Fibroblast of lung (primary cell): ENCODE results near the gene ETV2. TPM values are rescaled to one million over a fixed set of nuclear protein-coding genes. Genes with fewer than 3 reads are reported as not detected.
A peak's percentile ranks its signal among the peaks of the same experiment; 100 is the strongest.

Experiments used
- DNase-seq, 2 donors: peaks; one replicate each; pipeline versions ENCODE4 v3.0.0 to v3.0.0-alpha.2; 2010; ENCODE audit warnings: low read depth in 2 of 2
- H2AFZ ChIP-seq: 2 replicates; pipeline ENCODE4 v1.5.1; 2012; ENCODE audit warnings: low read length, control low read depth, inconsistent platforms
- H3K27ac ChIP-seq: 2 replicates; pipeline ENCODE4 v1.5.1; 2011; ENCODE audit warnings: low read length, control low read depth; ENCODE audit not compliant: insufficient read depth
- H3K27me3 ChIP-seq: 2 replicates; pipeline ENCODE4 v1.5.1; 2011; ENCODE audit warnings: mild to moderate bottlenecking, low read length; ENCODE audit not compliant: control insufficient read depth, insufficient read depth
- H3K36me3 ChIP-seq: 2 replicates; pipeline ENCODE4 v1.5.1; 2011; ENCODE audit warnings: low read length; ENCODE audit not compliant: control insufficient read depth, insufficient read depth
- H3K4me1 ChIP-seq: 2 replicates; pipeline ENCODE4 v1.5.1; 2011; ENCODE audit warnings: low read length; ENCODE audit not compliant: control insufficient read depth, insufficient read depth; ENCODE audit errors: extremely low read depth
- H3K4me2 ChIP-seq: 2 replicates; pipeline ENCODE4 v1.5.1; 2011; ENCODE audit warnings: low read length, control low read depth; ENCODE audit not compliant: insufficient read depth; ENCODE audit errors: extremely low read depth
- H3K4me3 ChIP-seq, 4 experiments: fragments of 200-600 bp in 1 of 4; sonication (generic) in 1 of 4; replicated peaks in 1 of 4; 2 replicates each; pipeline ENCODE4 v1.5.1; 2011 to 2016; ENCODE audit warnings: low read length in 4 of 4, low read depth in 3 of 4, mild to moderate bottlenecking in 3 of 4, control low read depth in 2 of 4, inconsistent platforms in 1 of 4, mixed read lengths in 1 of 4; ENCODE audit not compliant: insufficient read depth in 1 of 4; ENCODE audit errors: control extremely low read depth in 1 of 4
- H3K79me2 ChIP-seq: 2 replicates; pipeline ENCODE4 v1.5.1; 2012; ENCODE audit warnings: mild to moderate bottlenecking, low read length, inconsistent platforms; ENCODE audit not compliant: control insufficient read depth, insufficient read depth
- H3K9ac ChIP-seq: 2 replicates; pipeline ENCODE4 v1.5.1; 2011; ENCODE audit warnings: mild to moderate bottlenecking, low read length, control low read depth; ENCODE audit not compliant: insufficient read depth
- H3K9me3 ChIP-seq: 2 replicates; pipeline ENCODE4 v1.5.1; 2012; ENCODE audit warnings: low read depth, low read length; ENCODE audit not compliant: control insufficient read depth, insufficient read depth
- H4K20me1 ChIP-seq: 2 replicates; pipeline ENCODE4 v1.5.1; 2011; ENCODE audit warnings: low read length; ENCODE audit not compliant: control insufficient read depth, insufficient read depth; ENCODE audit errors: extremely low read depth
- CTCF ChIP-seq, 2 donors: IDR thresholded peaks in 1 of 2; conservative IDR thresholded peaks in 1 of 2; 1 replicate in 1 of 2; 2 replicates in 1 of 2; pipeline ENCODE4 v1.5.1; 2011 to 2012; ENCODE audit warnings: low read length in 2 of 2, control low read depth in 1 of 2, inconsistent platforms in 1 of 2, low read depth in 1 of 2, mild to moderate bottlenecking in 1 of 2
- EZH2 ChIP-seq: IDR thresholded peaks from 2 replicates; pipeline ENCODE4 v1.5.1; 2012; ENCODE audit warnings: low read length, control low read depth, mild to moderate bottlenecking; ENCODE audit errors: missing control alignments
- polyA plus RNA-seq, 2 donors: library from polyadenylated mRNA; depleted of rRNA in 1 of 2; stranded (reverse) in 1 of 2; unstranded in 1 of 2; fragments of >200 nt; gene quantifications; 2 replicates each; pipeline ENCODE4 v1.2.1, GENCODE V29; 2011 to 2012; ENCODE audit warnings: missing spikeins in 1 of 2
- total RNA-seq: library from RNA; depleted of rRNA; stranded (reverse); fragments of >200 nt; gene quantifications from 2 replicates; pipeline ENCODE4 v1.2.1, GENCODE V29; 2014

ETV2 gene
- total and polyA plus RNA-seq, 2 donors (not counting 1 experiment from before 2014, with no cell fraction given): 0.12 to 0.50 TPM

- DNase-seq: no peak
- Histone ChIP-seq H3K79me2 (no peaks in the 10 kb centered on the region), H4K20me1 (no peaks in the 10 kb centered on the region), H3K9me3 (no peaks in the 10 kb centered on the region), H3K9ac (no peak overlapping the region), H3K4me1 (peaks cover 5% of the 10 kb centered on the region), H3K27ac (no peak overlapping the region), H3K36me3 (peaks cover 3% of the 10 kb centered on the region), H3K4me2 (peak overlapping the region; percentile 96), H3K27me3 (no peaks in the 10 kb centered on the region), H2AFZ (peak overlapping the region; percentile 81), H3K4me3 (peak overlapping the region; percentile 91 to 96 (median 93))
- TF ChIP-seq EZH2: no peak
- no peak for TF ChIP-seq CTCF (conservative IDR thresholded peaks at IDR 0.05 in 1 of 2, IDR thresholded peaks at IDR 0.05 in 1 of 2; ENCODE audit: low read depth in 1 of 2, low read length in 2 of 2)
These were observed 29.4 kb upstream of the ETV2 start for GRCh38 chr19:35612224-35612558.

GRCh38 chr19:35612559-35613321 is 28.8 kb upstream of the ETV2 start, which contains the start of gene HAUS5:
Gene HAUS5, plus strand, starts transcription at chr19:35612735. Its CDS starts 60 bp downstream, at chr19:35612795.
- Histone ChIP-seq H4K20me1 (no peaks in the 10 kb centered on the region), H3K4me1 (peaks cover 5% of the 10 kb centered on the region), H3K27me3 (no peaks in the 10 kb centered on the region), H3K27ac (peak within 1 kb of the TSS; percentile 86), H3K79me2 (no peaks in the 10 kb centered on the region), H3K4me3 (peak within 1 kb of the TSS; percentile 91 to 96 (median 93)), H3K4me2 (peak within 1 kb of the TSS; percentile 96), H3K9me3 (no peaks in the 10 kb centered on the region), H3K36me3 (peaks cover 3% of the 10 kb centered on the region), H3K9ac (peak within 1 kb of the TSS; percentile 90), H2AFZ (peak within 1 kb of the TSS; percentile 98)
- no peak for TF ChIP-seq CTCF (conservative IDR thresholded peaks at IDR 0.05 in 1 of 2, IDR thresholded peaks at IDR 0.05 in 1 of 2; ENCODE audit: low read depth in 1 of 2, low read length in 2 of 2)
- TF ChIP-seq EZH2: no peak
- DNase-seq: peak; percentile 86 to 90

- Histone ChIP-seq H3K9ac (no peak overlapping the region), H3K27me3 (no peaks in the 10 kb centered on the region), H2AFZ (no peak overlapping the region), H3K79me2 (no peaks in the 10 kb centered on the region), H3K27ac (no peak overlapping the region), H3K36me3 (peaks cover 5% of the 10 kb centered on the region), H3K9me3 (no peaks in the 10 kb centered on the region), H3K4me3 (no peak overlapping the region), H3K4me1 (peaks cover 5% of the 10 kb centered on the region), H3K4me2 (peak overlapping the region; percentile 40), H4K20me1 (no peaks in the 10 kb centered on the region)
- TF ChIP-seq EZH2: no peak
- TF ChIP-seq CTCF (conservative IDR thresholded peaks at IDR 0.05 in 1 of 2, IDR thresholded peaks at IDR 0.05 in 1 of 2; ENCODE audit: low read depth in 1 of 2, low read length in 2 of 2): no peak
- no peak for DNase-seq
These were observed 28.0 kb upstream of the ETV2 start for GRCh38 chr19:35613574-35613973.
